Hepatocyte (in vitro differentiated cells): Measurements from ENCODE around the gene ADAMTS19.

Experiments used
- EZH2 ChIP-seq: fragments of 200-600 bp; sonication (generic); IDR thresholded peaks from 2 replicates; pipeline ENCODE4 v1.6.1; 2016; ENCODE audit warnings: antibody characterized with exemption, mild to moderate bottlenecking, borderline replicate concordance
- TF ChIP-seq, protein P1 (sequence below): fragments of 200-600 bp; sonication (generic); IDR thresholded peaks from 2 replicates; pipeline ENCODE4 v1.5.1; 2016; ENCODE audit warnings: antibody characterized with exemption, mild to moderate bottlenecking; ENCODE audit not compliant: poor library complexity

DNA sequence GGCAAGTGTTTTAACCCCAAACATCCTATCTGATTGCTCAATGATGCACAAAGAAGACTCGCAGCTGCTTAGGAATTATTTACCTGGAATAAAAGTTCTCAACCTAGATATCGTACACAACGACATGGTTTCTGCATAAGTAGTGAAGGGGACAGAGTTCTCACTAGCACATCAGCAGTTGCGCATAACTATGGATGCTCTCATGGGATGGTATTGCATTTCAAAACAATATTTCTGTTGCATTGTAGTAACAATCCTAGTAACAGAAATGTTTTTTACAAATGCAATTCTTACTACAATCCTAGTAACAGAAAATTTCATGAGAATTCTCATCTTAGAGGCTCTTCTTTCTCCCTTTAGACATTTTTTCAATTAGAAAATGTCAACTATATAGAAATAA, 193.3 kb downstream of the ADAMTS19 start:
- TF ChIP-seq, protein P1, sequence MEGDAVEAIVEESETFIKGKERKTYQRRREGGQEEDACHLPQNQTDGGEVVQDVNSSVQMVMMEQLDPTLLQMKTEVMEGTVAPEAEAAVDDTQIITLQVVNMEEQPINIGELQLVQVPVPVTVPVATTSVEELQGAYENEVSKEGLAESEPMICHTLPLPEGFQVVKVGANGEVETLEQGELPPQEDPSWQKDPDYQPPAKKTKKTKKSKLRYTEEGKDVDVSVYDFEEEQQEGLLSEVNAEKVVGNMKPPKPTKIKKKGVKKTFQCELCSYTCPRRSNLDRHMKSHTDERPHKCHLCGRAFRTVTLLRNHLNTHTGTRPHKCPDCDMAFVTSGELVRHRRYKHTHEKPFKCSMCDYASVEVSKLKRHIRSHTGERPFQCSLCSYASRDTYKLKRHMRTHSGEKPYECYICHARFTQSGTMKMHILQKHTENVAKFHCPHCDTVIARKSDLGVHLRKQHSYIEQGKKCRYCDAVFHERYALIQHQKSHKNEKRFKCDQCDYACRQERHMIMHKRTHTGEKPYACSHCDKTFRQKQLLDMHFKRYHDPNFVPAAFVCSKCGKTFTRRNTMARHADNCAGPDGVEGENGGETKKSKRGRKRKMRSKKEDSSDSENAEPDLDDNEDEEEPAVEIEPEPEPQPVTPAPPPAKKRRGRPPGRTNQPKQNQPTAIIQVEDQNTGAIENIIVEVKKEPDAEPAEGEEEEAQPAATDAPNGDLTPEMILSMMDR: no peak
- no peak for TF ChIP-seq EZH2
